Skeletal muscle tissue (tissue), 4 donors: ENCODE data around the gene GPSM1. TPM values are rescaled to one million over a fixed set of nuclear protein-coding genes. Genes with fewer than 3 reads are reported as not detected.

ENCODE experiments used
- H3K27ac ChIP-seq: one replicate; pipeline ENCODE4 v1.7.0; 2013; ENCODE audit warnings: mild to moderate bottlenecking, low read depth, low read length, inconsistent platforms
- H3K27me3 ChIP-seq, 3 donors: one replicate each; pipeline ENCODE4 v1.7.0; 2013; ENCODE audit warnings: low read length in 3 of 3; ENCODE audit not compliant: control insufficient read depth in 3 of 3, insufficient read depth in 3 of 3
- H3K36me3 ChIP-seq, 3 donors: one replicate each; pipeline ENCODE4 v1.7.0; 2013; ENCODE audit warnings: low read length in 3 of 3; ENCODE audit not compliant: control insufficient read depth in 3 of 3, insufficient read depth in 3 of 3
- H3K4me1 ChIP-seq, 3 donors: one replicate each; pipeline ENCODE4 v1.7.0; 2013; ENCODE audit warnings: low read length in 3 of 3, mild to moderate bottlenecking in 3 of 3; ENCODE audit not compliant: control insufficient read depth in 3 of 3, insufficient read depth in 3 of 3
- H3K4me3 ChIP-seq, 3 donors: one replicate each; pipeline ENCODE4 v1.7.0; 2013; ENCODE audit warnings: low read length in 3 of 3
- H3K9ac ChIP-seq, 3 donors: one replicate each; pipeline ENCODE4 v1.7.0; 2013; ENCODE audit warnings: low read length in 3 of 3, mild to moderate bottlenecking in 3 of 3, moderate library complexity in 2 of 3, low read depth in 1 of 3
- H3K9me3 ChIP-seq, 3 donors: one replicate each; pipeline ENCODE4 v1.7.0; 2013; ENCODE audit warnings: low read length in 3 of 3; ENCODE audit not compliant: control insufficient read depth in 3 of 3
- total RNA-seq: library from RNA; depleted of rRNA; stranded (reverse); fragments of >200 nt; gene quantifications from one replicate; pipeline ENCODE4 v1.2.3, GENCODE V29; 2014
- donor health status: Osteomylitis.

GPSM1 gene
- total RNA-seq, 1 donor from 2014 or later: 14.1 TPM

- Histone ChIP-seq H3K27me3 (peaks cover 0 to 17% (median 9%) of the 10 kb centered on the region in 3 donors), H3K27ac (no peak overlapping the region), H3K9me3 (no peaks in the 10 kb centered on the region), H3K4me3 (no peak overlapping the region), H3K9ac (no peak overlapping the region), H3K36me3 (peaks cover 0 to 4% (median 0%) of the 10 kb centered on the region in 3 donors), H3K4me1 (peaks cover 3 to 5% (median 4%) of the 10 kb centered on the region in 3 donors)
These were observed 44.7 kb downstream of the GPSM1 start for GRCh38 chr9:136372006-136372405.

- Histone ChIP-seq H3K27me3 (peaks cover 0 to 12% (median 6%) of the 10 kb centered on the region in 3 donors), H3K9me3 (no peaks in the 10 kb centered on the region), H3K4me3 (no peak overlapping the region), H3K4me1 (peaks cover 3 to 5% (median 4%) of the 10 kb centered on the region in 3 donors), H3K36me3 (peaks cover 0 to 4% (median 0%) of the 10 kb centered on the region in 3 donors), H3K27ac (no peak overlapping the region), H3K9ac (peak overlapping the region in 1 of 3 donors; percentile 10)
These were observed 45.4 kb downstream of the GPSM1 start for GRCh38 chr9:136372561-136373299.

GRCh38 chr9:136373300-136374182 lies 46.2 kb downstream of the GPSM1 start, which contains the start of gene CARD9:
Gene CARD9, minus strand, starts transcription at chr9:136373669. Its CDS starts 1,591 bp downstream, at chr9:136372078.
- Histone ChIP-seq H3K4me3 (no peak within 1 kb of the TSS), H3K27ac (no peak within 1 kb of the TSS), H3K9me3 (no peaks in the 10 kb centered on the region), H3K9ac (peak within 1 kb of the TSS in 1 of 3 donors; percentile 10), H3K36me3 (peaks cover 0 to 4% (median 4%) of the 10 kb centered on the region in 3 donors), H3K4me1 (peaks cover 3 to 5% (median 4%) of the 10 kb centered on the region in 3 donors), H3K27me3 (peaks cover 0 to 4% (median 3%) of the 10 kb centered on the region in 3 donors)

- H3K4me1 ChIP-seq: peaks cover 3 to 5% (median 4%) of the 10 kb centered on the region in 3 donors
- H3K36me3 ChIP-seq: peaks cover 2 to 7% (median 7%) of the 10 kb centered on the region in 3 donors
- H3K9ac ChIP-seq: no peak overlapping the region
- H3K9me3 ChIP-seq: no peaks in the 10 kb centered on the region
- H3K27me3 ChIP-seq: peaks cover 0 to 3% (median 2%) of the 10 kb centered on the region in 3 donors
- H3K27ac ChIP-seq: no peak overlapping the region
- H3K4me3 ChIP-seq: no peak overlapping the region
These were observed 46.8 kb downstream of the GPSM1 start for GRCh38 chr9:136374183-136374575.

GRCh38 chr9:136375096-136375495 lies 47.8 kb downstream of the GPSM1 start:
- no peak overlapping the region for H3K27ac ChIP-seq
- peaks cover 3 to 5% (median 4%) of the 10 kb centered on the region in 3 donors for H3K4me1 ChIP-seq
- no peaks in the 10 kb centered on the region for H3K9me3 ChIP-seq
- H3K36me3 ChIP-seq: peaks cover 5 to 12% (median 7%) of the 10 kb centered on the region in 3 donors
- peaks cover 0 to 3% (median 2%) of the 10 kb centered on the region in 3 donors for H3K27me3 ChIP-seq
- no peak overlapping the region for H3K9ac ChIP-seq
- no peak overlapping the region for H3K4me3 ChIP-seq

- peaks cover 13 to 18% (median 18%) of the 10 kb centered on the region in 3 donors for H3K36me3 ChIP-seq
- no peak overlapping the region for H3K4me3 ChIP-seq
- peaks cover 0 to 2% (median 0%) of the 10 kb centered on the region in 3 donors for H3K27me3 ChIP-seq
- H3K9me3 ChIP-seq: no peaks in the 10 kb centered on the region
- no peak overlapping the region for H3K27ac ChIP-seq
- H3K4me1 ChIP-seq: peaks cover 3 to 5% (median 4%) of the 10 kb centered on the region in 3 donors
- no peak overlapping the region for H3K9ac ChIP-seq
These were observed 49.1 kb downstream of the GPSM1 start for GRCh38 chr9:136376457-136376856.

GRCh38 chr9:136377341-136378169 lies 50.2 kb downstream of the GPSM1 start:
- peaks cover 0 to 2% (median 0%) of the 10 kb centered on the region in 3 donors for H3K27me3 ChIP-seq
- H3K4me3 ChIP-seq: no peak overlapping the region
- peaks cover 0 to 3% (median 0%) of the 10 kb centered on the region in 3 donors for H3K4me1 ChIP-seq
- H3K9ac ChIP-seq: no peak overlapping the region
- H3K36me3 ChIP-seq: peaks cover 24 to 26% (median 26%) of the 10 kb centered on the region in 3 donors
- no peaks in the 10 kb centered on the region for H3K9me3 ChIP-seq
- no peak overlapping the region for H3K27ac ChIP-seq

GRCh38 chr9:136378170-136379002 lies 51.0 kb downstream of the GPSM1 start:
- Histone ChIP-seq H3K9me3 (no peaks in the 10 kb centered on the region), H3K9ac (no peak overlapping the region), H3K36me3 (peaks cover 30 to 34% (median 34%) of the 10 kb centered on the region in 3 donors), H3K27me3 (peaks cover 0 to 2% (median 0%) of the 10 kb centered on the region in 3 donors), H3K27ac (no peak overlapping the region), H3K4me1 (no peaks in the 10 kb centered on the region), H3K4me3 (no peak overlapping the region)

GRCh38 chr9:136379003-136379287 lies 51.6 kb downstream of the GPSM1 start:
- Histone ChIP-seq H3K9ac (no peak overlapping the region), H3K36me3 (peaks cover 30 to 38% (median 37%) of the 10 kb centered on the region in 3 donors), H3K4me1 (no peaks in the 10 kb centered on the region)

More at GRCh38 chr9:136379003-136379287, 51.6 kb downstream of the GPSM1 start:
- Histone ChIP-seq H3K4me3 (no peak overlapping the region), H3K27ac (no peak overlapping the region), H3K27me3 (no peaks in the 10 kb centered on the region), H3K9me3 (no peaks in the 10 kb centered on the region)
